GM10847 (cell line): ENCODE results near the gene OTOF.

Source experiments
- POLR2A ChIP-seq: IDR thresholded peaks from 2 replicates; pipeline ENCODE4 v1.6.1; 2011; ENCODE audit not compliant: insufficient read length; ENCODE audit errors: extremely low read depth

The OTOF gene

GRCh38 chr2:26477911-26478253, at the start of gene OTOF:
OTOF (minus strand) TSS chr2:26478124.
- TF ChIP-seq POLR2A = no peak

DNA sequence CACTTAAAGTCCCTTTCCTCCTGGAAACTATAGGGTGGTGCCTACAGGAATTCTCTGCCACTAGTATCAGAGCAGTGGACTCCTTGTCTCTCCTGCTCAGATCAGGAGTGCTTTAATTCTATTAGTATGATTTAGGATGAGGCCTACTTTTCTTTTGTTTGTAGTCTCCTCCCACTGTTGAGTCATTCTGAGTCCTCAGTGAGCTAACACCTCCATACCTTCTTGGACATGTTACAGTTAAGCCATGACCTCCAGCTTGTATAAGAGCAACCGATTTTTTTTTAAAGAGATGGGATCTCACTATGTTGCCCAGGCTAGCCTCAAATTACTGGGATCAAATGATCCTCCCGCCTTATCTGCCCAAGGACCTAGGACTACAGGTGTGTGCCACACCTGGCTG, 48.7 kb upstream of the OTOF start:
- TF ChIP-seq POLR2A = no peak

DNA sequence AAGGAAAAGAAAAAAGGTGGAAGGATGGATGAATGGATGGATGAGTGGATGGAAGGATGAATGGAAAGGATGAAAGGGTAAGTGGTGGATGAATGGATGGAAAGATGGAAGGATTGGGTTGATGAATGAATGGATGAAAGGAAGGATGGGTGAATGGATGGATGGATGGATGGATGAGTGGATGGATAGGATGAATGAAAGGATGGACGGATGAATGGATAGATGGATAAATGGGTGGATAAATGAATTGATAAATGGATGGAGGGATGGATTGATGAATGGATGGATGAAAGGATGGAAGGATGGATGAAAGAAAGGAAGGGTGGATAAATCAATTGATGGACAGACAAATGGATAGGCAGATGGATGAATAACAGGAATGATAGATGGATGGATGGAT, 48.2 kb upstream of the OTOF start:
- no peak for TF ChIP-seq POLR2A

GRCh38 chr2:26523750-26524149, 45.8 kb upstream of the OTOF start:
- no peak for TF ChIP-seq POLR2A

GRCh38 chr2:26522751-26523171, 44.8 kb upstream of the OTOF start:
- TF ChIP-seq POLR2A = no peak

DNA sequence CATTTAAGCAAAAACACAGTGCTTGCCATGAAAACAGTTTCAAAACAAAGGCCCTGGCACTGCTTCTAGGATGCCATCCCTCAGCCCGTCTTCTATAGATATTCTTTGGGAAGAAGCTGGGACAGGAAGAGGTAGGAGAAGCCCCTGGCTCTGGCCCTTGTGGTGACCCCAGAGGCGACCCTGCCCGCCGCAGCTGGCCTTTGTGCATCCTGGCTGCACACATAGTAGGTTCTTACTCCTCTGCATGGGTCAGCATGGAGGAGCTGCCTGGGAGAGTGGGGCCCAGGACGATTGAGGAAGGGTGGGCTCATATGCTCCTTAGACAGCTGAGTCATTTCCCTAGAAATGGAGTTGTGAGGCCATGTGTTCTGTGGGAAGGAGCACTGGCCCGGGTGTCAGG, 44.4 kb upstream of the OTOF start:
- no peak for TF ChIP-seq POLR2A

- no peak for TF ChIP-seq POLR2A
Observed at GRCh38 chr2:26521913-26522180, 43.9 kb upstream of the OTOF start.

GRCh38 chr2:26521054-26521912, 43.4 kb upstream of the OTOF start:
- no peak for TF ChIP-seq POLR2A

DNA sequence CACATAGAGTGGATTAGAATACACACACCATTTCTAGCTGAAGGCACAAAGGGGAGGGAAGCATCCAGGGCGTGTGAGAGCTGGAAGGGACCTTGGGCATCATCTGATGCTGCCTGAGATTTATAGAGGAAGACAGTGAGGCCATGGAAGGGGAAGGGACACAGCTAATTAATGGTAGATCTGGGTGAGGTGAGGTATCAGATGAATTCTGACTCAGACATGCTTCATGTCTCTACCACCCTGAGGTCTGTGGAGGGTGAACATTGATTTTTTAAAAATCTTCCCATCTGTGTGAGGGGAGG, 42.2 kb upstream of the OTOF start:
- no peak for TF ChIP-seq POLR2A

GRCh38 chr2:26519396-26520147, 41.6 kb upstream of the OTOF start:
- no peak for TF ChIP-seq POLR2A

- no peak for TF ChIP-seq POLR2A
Observed at GRCh38 chr2:26516781-26517180, 38.9 kb upstream of the OTOF start.

DNA sequence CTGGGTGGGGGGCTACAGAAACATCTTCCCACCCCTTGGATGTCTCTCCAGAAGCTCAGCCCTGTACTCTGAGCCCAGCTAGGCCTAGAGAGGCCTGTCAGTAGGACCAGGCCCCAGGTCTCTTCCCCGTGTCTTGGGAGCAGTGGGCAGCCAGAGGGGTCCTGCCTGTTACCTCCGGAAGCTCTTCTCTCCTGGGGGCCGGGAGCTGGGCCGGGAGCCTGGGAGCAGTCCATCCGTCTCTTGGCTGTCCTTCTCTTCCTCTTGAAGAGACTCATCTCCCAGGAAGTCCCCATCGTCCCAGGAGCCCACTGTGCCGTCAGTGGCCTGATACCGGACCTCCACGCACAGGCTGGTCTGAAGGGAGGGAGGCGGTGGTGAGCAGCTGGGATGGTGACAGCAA, 38.3 kb upstream of the OTOF start:
- TF ChIP-seq POLR2A = no peak

- TF ChIP-seq POLR2A = no peak
Observed at GRCh38 chr2:26515771-26516170, 37.8 kb upstream of the OTOF start.

GRCh38 chr2:26514045-26514444, 36.1 kb upstream of the OTOF start:
- TF ChIP-seq POLR2A = no peak

DNA sequence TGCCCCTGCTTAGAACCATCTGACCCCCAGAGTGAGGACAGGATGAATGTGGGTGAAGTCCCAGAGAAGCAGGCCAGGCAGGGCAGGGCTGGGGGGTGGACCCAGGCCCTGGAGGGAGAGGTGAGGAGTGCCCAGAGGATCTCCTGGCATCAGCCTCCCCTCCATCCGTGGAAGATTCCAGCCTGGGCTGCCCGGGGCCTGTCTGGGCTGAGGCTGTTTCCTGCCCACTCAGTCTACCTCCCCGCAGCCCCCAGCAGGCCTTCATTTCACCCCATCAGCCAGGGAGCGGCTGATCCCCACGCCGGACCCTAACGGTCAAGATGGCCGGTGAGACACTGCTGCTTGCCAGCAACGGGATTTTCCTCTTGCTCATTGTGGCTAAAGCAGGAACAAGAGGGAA, 35.3 kb upstream of the OTOF start:
- no peak for TF ChIP-seq POLR2A

DNA sequence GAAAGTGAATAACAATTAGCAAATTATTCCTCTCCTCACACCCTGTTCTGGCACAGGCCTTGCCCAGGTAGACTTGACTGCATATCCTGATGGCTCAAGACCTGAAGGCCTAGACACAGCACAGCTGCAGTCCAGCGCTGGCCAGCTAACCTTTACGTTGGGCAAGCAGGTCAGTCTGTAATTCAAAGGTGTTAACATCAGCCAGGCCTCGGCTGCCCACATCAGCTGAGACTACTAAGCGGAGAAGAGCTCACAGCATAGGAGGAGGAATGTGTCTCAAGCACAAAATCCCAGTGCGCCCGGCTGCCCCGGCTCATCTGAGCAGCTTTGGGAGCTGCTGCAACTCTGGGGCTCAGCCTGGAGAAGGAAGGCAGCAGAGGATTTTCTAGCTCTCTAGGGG, 33.5 kb upstream of the OTOF start:
- TF ChIP-seq POLR2A = no peak
